ENCODE results near the gene FOXL1.

The FOXL1 gene

GRCh38 chr16:86578061-86578599, at the start of gene FOXL1:
TSS of gene FOXL1 (plus strand) at chr16:86578549. CDS start at chr16:86578724, 175 bp downstream.
- in situ Hi-C loops (cut with MboI; ENCODE audit: low sequenced_read_pairs) = no loop called here

GRCh38 chr16:86529160-86529559, 49.2 kb upstream of the FOXL1 start:
- Histone ChIP-seq H3K4me1 (no peaks in the 10 kb centered on the region), H3K36me3 (replicated peaks) (no peaks in the 10 kb centered on the region; the same call in 1 of the 2 replicates), H3K4me3 (no peak overlapping the region), H3K9me3 (no peaks in the 10 kb centered on the region), H3K27me3 (ENCODE audit: low read depth) (peaks cover under 1% of the 10 kb centered on the region; the same call in 1 of the 2 replicates)
- in situ Hi-C loops (cut with MboI; ENCODE audit: low sequenced_read_pairs) = no loop called here
- no peak for DNase-seq (ENCODE audit: low spot score in 2 of 2)

More at GRCh38 chr16:86578061-86578599, at the start of gene FOXL1:
- Histone ChIP-seq H3K36me3 (replicated peaks) (no peaks in the 10 kb centered on the region), H3K4me3 (no peak within 1 kb of the TSS), H3K27me3 (ENCODE audit: low read depth) (no peaks in the 10 kb centered on the region), H3K9me3 (no peaks in the 10 kb centered on the region), H3K4me1 (peaks cover 10% of the 10 kb centered on the region; the same call in 1 of the 2 replicates)
- DNase-seq (ENCODE audit: low spot score in 2 of 2) = no peak

- Histone ChIP-seq H3K4me1 (no peaks in the 10 kb centered on the region), H3K27me3 (ENCODE audit: low read depth) (no peaks in the 10 kb centered on the region), H3K36me3 (replicated peaks) (no peaks in the 10 kb centered on the region; the same call in 1 of the 2 replicates), H3K9me3 (no peaks in the 10 kb centered on the region), H3K4me3 (no peak overlapping the region)
- in situ Hi-C loops (cut with MboI; ENCODE audit: low sequenced_read_pairs) = no loop called here
- no peak for DNase-seq (ENCODE audit: low spot score in 2 of 2)
Observed at GRCh38 chr16:86530251-86531190, 47.8 kb upstream of the FOXL1 start.

GRCh38 chr16:86531191-86531545, 47.2 kb upstream of the FOXL1 start:
- Histone ChIP-seq H3K9me3 (no peaks in the 10 kb centered on the region), H3K27me3 (ENCODE audit: low read depth) (no peaks in the 10 kb centered on the region), H3K4me3 (no peak overlapping the region), H3K36me3 (replicated peaks) (no peaks in the 10 kb centered on the region; the same call in 1 of the 2 replicates), H3K4me1 (no peaks in the 10 kb centered on the region)
- in situ Hi-C loops (cut with MboI; ENCODE audit: low sequenced_read_pairs) = no loop called here
- DNase-seq (ENCODE audit: low spot score in 2 of 2) = no peak

GRCh38 chr16:86531641-86532525, 46.5 kb upstream of the FOXL1 start:
- H3K27me3 ChIP-seq (ENCODE audit: low read depth) = no peaks in the 10 kb centered on the region
- DNase-seq (ENCODE audit: low spot score in 2 of 2) = no peak
- H3K9me3 ChIP-seq = no peaks in the 10 kb centered on the region
- no peak overlapping the region for H3K4me3 ChIP-seq
- H3K36me3 ChIP-seq (replicated peaks) = no peaks in the 10 kb centered on the region; the same call in 1 of the 2 replicates
- in situ Hi-C loops (cut with MboI; ENCODE audit: low sequenced_read_pairs) = no loop called here
- no peaks in the 10 kb centered on the region for H3K4me1 ChIP-seq

GRCh38 chr16:86532526-86532815, 45.9 kb upstream of the FOXL1 start:
- no peak for DNase-seq (ENCODE audit: low spot score in 2 of 2)

GRCh38 chr16:86533076-86533475, 45.3 kb upstream of the FOXL1 start:
- H3K36me3 ChIP-seq (replicated peaks) = peaks cover 4% of the 10 kb centered on the region; the same call in 1 of the 2 replicates
- H3K27me3 ChIP-seq (ENCODE audit: low read depth) = no peaks in the 10 kb centered on the region
- no peaks in the 10 kb centered on the region for H3K9me3 ChIP-seq
- in situ Hi-C loops (cut with MboI; ENCODE audit: low sequenced_read_pairs) = no loop called here
- no peak overlapping the region for H3K4me3 ChIP-seq
- no peak for DNase-seq (ENCODE audit: low spot score in 2 of 2)
- no peaks in the 10 kb centered on the region for H3K4me1 ChIP-seq

More at GRCh38 chr16:86532526-86532815, 45.9 kb upstream of the FOXL1 start:
- Histone ChIP-seq H3K4me3 (no peak overlapping the region), H3K4me1 (no peaks in the 10 kb centered on the region), H3K9me3 (no peaks in the 10 kb centered on the region), H3K36me3 (replicated peaks) (no peaks in the 10 kb centered on the region; the same call in 1 of the 2 replicates), H3K27me3 (ENCODE audit: low read depth) (no peaks in the 10 kb centered on the region)
- in situ Hi-C loops (cut with MboI; ENCODE audit: low sequenced_read_pairs) = no loop called here

GRCh38 chr16:86533767-86534351, 44.5 kb upstream of the FOXL1 start:
- Histone ChIP-seq H3K9me3 (no peaks in the 10 kb centered on the region), H3K36me3 (replicated peaks) (peaks cover 9% of the 10 kb centered on the region; the same call in 1 of the 2 replicates), H3K4me1 (no peaks in the 10 kb centered on the region), H3K27me3 (ENCODE audit: low read depth) (no peaks in the 10 kb centered on the region), H3K4me3 (no peak overlapping the region)
- in situ Hi-C loops (cut with MboI; ENCODE audit: low sequenced_read_pairs) = no loop called here
- no peak for DNase-seq (ENCODE audit: low spot score in 2 of 2)

GRCh38 chr16:86534779-86535615, 43.4 kb upstream of the FOXL1 start:
- in situ Hi-C loops (cut with MboI; ENCODE audit: low sequenced_read_pairs) = no loop called here
- DNase-seq (ENCODE audit: low spot score in 2 of 2) = no peak
- Histone ChIP-seq H3K27me3 (ENCODE audit: low read depth) (no peaks in the 10 kb centered on the region), H3K4me3 (no peak overlapping the region), H3K9me3 (no peaks in the 10 kb centered on the region), H3K4me1 (no peaks in the 10 kb centered on the region), H3K36me3 (replicated peaks) (peaks cover 15% of the 10 kb centered on the region)

- H3K4me3 ChIP-seq = no peak overlapping the region
- no peaks in the 10 kb centered on the region for H3K9me3 ChIP-seq
- H3K4me1 ChIP-seq = no peaks in the 10 kb centered on the region
- peaks cover 16% of the 10 kb centered on the region for H3K36me3 ChIP-seq (replicated peaks)
- no peak for DNase-seq (ENCODE audit: low spot score in 2 of 2)
- in situ Hi-C loops (cut with MboI; ENCODE audit: low sequenced_read_pairs) = no loop called here
- no peaks in the 10 kb centered on the region for H3K27me3 ChIP-seq (ENCODE audit: low read depth)
Observed at GRCh38 chr16:86536621-86537020, 41.7 kb upstream of the FOXL1 start.

- Histone ChIP-seq H3K27me3 (ENCODE audit: low read depth) (no peaks in the 10 kb centered on the region), H3K4me3 (no peak overlapping the region), H3K9me3 (no peaks in the 10 kb centered on the region), H3K4me1 (no peaks in the 10 kb centered on the region), H3K36me3 (replicated peaks) (peaks cover 23% of the 10 kb centered on the region)
- DNase-seq (ENCODE audit: low spot score in 2 of 2) = no peak
- in situ Hi-C loops (cut with MboI; ENCODE audit: low sequenced_read_pairs) = no loop called here
Observed at GRCh38 chr16:86537486-86537885, 40.9 kb upstream of the FOXL1 start.

GRCh38 chr16:86538196-86538780, 40.1 kb upstream of the FOXL1 start:
- no peaks in the 10 kb centered on the region for H3K9me3 ChIP-seq
- H3K4me1 ChIP-seq = no peaks in the 10 kb centered on the region
- in situ Hi-C loops (cut with MboI; ENCODE audit: low sequenced_read_pairs) = no loop called here
- peaks cover 23% of the 10 kb centered on the region for H3K36me3 ChIP-seq (replicated peaks)
- DNase-seq (ENCODE audit: low spot score in 2 of 2) = no peak
- H3K4me3 ChIP-seq = no peak overlapping the region
- no peaks in the 10 kb centered on the region for H3K27me3 ChIP-seq (ENCODE audit: low read depth)
